Prostate gland (tissue), 2 donors: ENCODE data around the gene SBNO2. TPM values are rescaled to one million over a fixed set of nuclear protein-coding genes. Genes with fewer than 3 reads are reported as not detected.
A peak's percentile ranks its signal among the peaks of the same experiment; 100 is the strongest.

Experiments used
- DNase-seq: peaks from one replicate; pipeline ENCODE4 v3.0.0-alpha.2; 2019; ENCODE audit warnings: low spot score
- H3K27ac ChIP-seq, 2 donors: fragments of 200-600 bp; sonication (generic); 2 replicates each; pipeline ENCODE4 v1.5.1; 2017 to 2019
- H3K27me3 ChIP-seq: fragments of 200-600 bp; sonication (generic); replicated peaks from 2 replicates; pipeline ENCODE4 v1.5.1; 2019; ENCODE audit not compliant: insufficient read depth
- H3K36me3 ChIP-seq, 2 donors: fragments of 200-600 bp; sonication (generic); 1 replicate in 1 of 2; 2 replicates in 1 of 2; pipeline versions ENCODE4 v1.5.1 to v1.8.1; 2017 to 2019
- H3K4me1 ChIP-seq: fragments of 200-600 bp; sonication (generic); replicated peaks from 2 replicates; pipeline ENCODE4 v1.5.1; 2019
- H3K4me3 ChIP-seq, 2 donors: fragments of 200-600 bp; sonication (generic); 2 replicates each; pipeline ENCODE4 v1.5.1; 2017 to 2019
- H3K9me3 ChIP-seq: fragments of 200-600 bp; sonication (generic); 2 replicates; pipeline ENCODE4 v1.5.1; 2017
- POLR2A ChIP-seq: fragments of 450-650 bp; IDR thresholded peaks from one replicate; pipeline ENCODE4 v1.6.1; 2016; ENCODE audit warnings: antibody characterized with exemption, mild to moderate bottlenecking
- POLR2AphosphoS5 ChIP-seq: sonication (generic); formaldehyde crosslinking; IDR thresholded peaks from one replicate; pipeline ENCODE4 v1.6.1; 2017; ENCODE audit warnings: antibody characterized with exemption
- WGBS: methylation state at CpG from one replicate; pipeline ENCODE4 v1.1.5; 2018; 5-methylcytosine and 5-hydroxymethylcytosine counted together
- intact Hi-C: fragments of 100-400 bp; cut with DNase I; formaldehyde crosslinking; loops from one replicate; pipeline ENCODE4 v1.14.2; 2022
- total RNA-seq, 2 donors: library from RNA; depleted of rRNA; stranded (reverse); fragments of >200 nt; gene quantifications; one replicate each; pipeline ENCODE4 v1.1.0, GENCODE V29; 2016
- TF ChIP-seq, protein P1 (sequence below), 4 experiments: fragments of 200-600 bp in 2 of 4; fragments of 450-650 bp in 2 of 4; sonication (generic) in 2 of 4; IDR thresholded peaks; 1 replicate in 3 of 4; 2 replicates in 1 of 4; pipeline ENCODE4 v1.5.1; 2016 to 2019; ENCODE audit warnings: antibody characterized with exemption in 4 of 4, mild to moderate bottlenecking in 2 of 4, moderate library complexity in 2 of 4

SBNO2 gene
- total RNA-seq, 2 donors from 2014 or later, result 32.5 to 79.9 TPM

DNA sequence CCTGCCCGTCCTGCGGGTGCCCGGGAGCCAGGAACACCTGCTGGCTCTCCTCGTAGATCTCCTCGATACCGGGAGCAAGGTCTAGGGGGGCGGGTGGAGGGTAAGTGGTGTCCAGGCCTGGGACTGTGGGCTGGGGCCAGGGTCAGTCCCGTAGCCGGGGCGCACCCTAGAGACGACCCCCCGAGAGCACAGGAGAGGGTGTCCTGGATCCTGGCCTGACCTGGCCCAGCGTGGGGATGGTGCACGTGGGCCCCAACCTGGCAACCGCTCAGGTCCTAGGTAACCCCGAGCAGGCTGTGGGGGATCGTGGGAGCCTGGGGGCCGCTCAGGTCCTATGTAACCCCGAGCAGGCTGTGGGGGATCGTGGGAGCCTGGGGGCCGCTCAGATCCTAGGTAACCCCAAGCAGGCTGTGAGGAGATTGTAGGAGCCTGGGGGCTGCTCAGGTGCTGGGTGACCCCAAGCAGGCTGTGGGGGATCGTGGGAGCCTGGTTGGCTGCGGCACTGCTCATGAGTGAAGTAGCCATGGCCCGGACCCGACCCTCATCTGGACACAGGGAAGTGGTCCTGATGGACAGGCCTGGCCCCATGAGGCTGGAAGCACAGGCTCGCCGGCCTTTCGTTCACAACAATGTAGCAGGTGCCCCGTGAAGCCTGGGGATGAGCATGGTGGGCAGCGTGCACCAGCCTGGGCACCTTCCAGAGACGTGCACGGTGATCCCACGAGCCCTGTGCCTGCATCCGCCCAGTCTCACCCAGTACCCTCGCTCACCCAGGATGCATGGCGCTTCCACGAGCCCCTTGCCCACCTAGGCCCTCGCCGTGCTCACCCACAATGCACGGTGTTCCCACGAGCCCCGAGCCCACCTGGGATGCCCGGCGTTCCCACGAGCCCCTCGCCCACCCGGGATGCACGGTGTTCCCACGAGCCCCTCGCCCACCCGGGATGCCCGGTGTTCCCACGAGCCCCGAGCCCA, 64.1 kb downstream of the SBNO2 start:
- intact Hi-C loops, result loop anchor here (5.0 kb wide), 1 partner anchor 82 kb away; no protein-coding TSS in a partner anchor
- Histone ChIP-seq H3K27ac (no peak overlapping the region), H3K36me3 (peaks cover 5 to 37% of the 10 kb centered on the region in 2 donors), H3K4me3 (no peak overlapping the region), H3K4me1 (peaks cover 25% of the 10 kb centered on the region), H3K27me3 (no peaks in the 10 kb centered on the region), H3K9me3 (no peaks in the 10 kb centered on the region)
- DNase-seq, result no peak
- 88% methylated on average over 53 of the region's 54 CpGs for WGBS
- TF ChIP-seq, protein P1, sequence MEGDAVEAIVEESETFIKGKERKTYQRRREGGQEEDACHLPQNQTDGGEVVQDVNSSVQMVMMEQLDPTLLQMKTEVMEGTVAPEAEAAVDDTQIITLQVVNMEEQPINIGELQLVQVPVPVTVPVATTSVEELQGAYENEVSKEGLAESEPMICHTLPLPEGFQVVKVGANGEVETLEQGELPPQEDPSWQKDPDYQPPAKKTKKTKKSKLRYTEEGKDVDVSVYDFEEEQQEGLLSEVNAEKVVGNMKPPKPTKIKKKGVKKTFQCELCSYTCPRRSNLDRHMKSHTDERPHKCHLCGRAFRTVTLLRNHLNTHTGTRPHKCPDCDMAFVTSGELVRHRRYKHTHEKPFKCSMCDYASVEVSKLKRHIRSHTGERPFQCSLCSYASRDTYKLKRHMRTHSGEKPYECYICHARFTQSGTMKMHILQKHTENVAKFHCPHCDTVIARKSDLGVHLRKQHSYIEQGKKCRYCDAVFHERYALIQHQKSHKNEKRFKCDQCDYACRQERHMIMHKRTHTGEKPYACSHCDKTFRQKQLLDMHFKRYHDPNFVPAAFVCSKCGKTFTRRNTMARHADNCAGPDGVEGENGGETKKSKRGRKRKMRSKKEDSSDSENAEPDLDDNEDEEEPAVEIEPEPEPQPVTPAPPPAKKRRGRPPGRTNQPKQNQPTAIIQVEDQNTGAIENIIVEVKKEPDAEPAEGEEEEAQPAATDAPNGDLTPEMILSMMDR (IDR thresholded peaks at IDR 0.05), result no peak
- TF ChIP-seq POLR2AphosphoS5 (no peak), POLR2A (no peak)

DNA sequence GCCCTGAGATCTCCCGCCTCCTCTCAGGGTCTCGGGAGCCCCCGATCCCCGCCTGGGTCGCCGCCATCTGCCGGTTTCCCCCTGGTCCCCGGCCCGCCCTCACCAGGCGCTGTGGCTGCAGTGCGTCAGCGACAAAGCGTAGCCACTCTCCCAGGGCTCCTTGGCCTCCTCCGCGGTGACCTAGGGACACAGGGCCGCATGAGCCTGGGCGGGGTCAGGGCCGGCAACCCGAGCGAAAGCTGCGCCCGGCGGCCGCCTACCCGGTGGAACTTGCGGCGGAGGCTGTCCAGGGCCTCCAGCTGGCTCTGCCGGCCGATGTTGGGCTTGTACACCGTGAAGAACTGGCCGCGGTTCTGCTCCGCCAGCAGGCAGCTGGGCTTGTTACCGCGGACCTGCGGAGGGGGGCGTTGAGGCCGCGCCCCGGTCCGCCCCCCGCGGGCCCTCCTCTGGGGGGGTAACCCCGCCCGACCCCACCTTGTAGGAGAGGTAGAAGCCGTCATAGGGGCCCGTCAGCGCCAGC, 65.0 kb downstream of the SBNO2 start:
- no peaks in the 10 kb centered on the region for H3K27me3 ChIP-seq
- H3K27ac ChIP-seq, result no peak overlapping the region
- intact Hi-C loops, result no loop called here
- no peak for DNase-seq
- 88% methylated on average over 40 of the region's 48 CpGs for WGBS
- H3K4me3 ChIP-seq, result no peak overlapping the region
- no peaks in the 10 kb centered on the region for H3K9me3 ChIP-seq
- TF ChIP-seq, protein P1 (IDR thresholded peaks at IDR 0.05), result no peak
- no peak for TF ChIP-seq POLR2A
- no peak for TF ChIP-seq POLR2AphosphoS5
- peaks cover 25% of the 10 kb centered on the region for H3K4me1 ChIP-seq
- H3K36me3 ChIP-seq, result peaks cover 5 to 37% of the 10 kb centered on the region in 2 donors

DNA sequence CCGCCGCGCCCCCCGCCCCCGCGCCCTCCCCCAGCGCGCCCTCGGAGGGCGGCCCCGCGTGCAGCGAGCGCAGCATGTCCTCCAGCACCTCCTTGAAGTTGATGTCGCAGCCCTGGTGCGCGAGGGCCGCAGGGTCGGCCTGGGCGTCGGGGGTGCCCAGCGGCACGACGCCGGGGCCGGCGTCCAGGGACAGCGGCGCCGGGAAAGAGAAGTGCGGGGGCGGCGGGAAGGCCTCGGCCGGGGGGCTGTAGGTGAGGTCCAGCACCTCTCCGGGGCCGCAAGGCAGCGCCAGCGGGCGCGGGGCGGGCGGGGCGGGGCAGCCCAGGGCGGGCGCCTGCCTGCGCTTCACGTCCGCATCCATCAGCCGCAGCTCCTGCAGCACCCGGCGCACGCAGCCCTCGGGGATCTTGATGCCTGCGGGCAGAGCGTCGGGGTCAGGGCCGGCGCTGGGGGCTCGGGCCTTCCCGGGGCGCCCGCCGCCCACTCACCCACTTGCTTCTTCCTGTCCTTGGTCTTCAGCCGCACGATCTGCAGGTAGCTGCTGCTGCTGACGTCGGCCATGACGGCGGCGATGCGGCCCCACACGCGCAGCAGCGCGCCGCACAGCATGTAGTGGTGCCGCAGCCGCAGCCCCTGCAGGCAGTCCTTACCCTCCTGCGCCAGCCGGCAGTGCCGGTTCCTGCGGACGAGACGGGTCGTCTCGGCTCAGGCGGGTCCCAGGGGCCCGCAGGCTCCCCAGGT, 65.6 kb downstream of the SBNO2 start:
- Histone ChIP-seq H3K27me3 (no peaks in the 10 kb centered on the region), H3K9me3 (no peaks in the 10 kb centered on the region), H3K4me1 (peaks cover 20% of the 10 kb centered on the region), H3K36me3 (peaks cover 5 to 37% of the 10 kb centered on the region in 2 donors), H3K4me3 (no peak overlapping the region), H3K27ac (no peak overlapping the region)
- 91% methylated on average over 83 of the region's 89 CpGs for WGBS
- no peak for TF ChIP-seq POLR2A
- TF ChIP-seq, protein P1 (IDR thresholded peaks at IDR 0.05), result no peak
- intact Hi-C loops, result no loop called here
- DNase-seq, result no peak

GRCh38 chr19:1107661-1108261, 66.3 kb downstream of the SBNO2 start:
- Histone ChIP-seq H3K4me1 (peaks cover 14% of the 10 kb centered on the region), H3K9me3 (no peaks in the 10 kb centered on the region), H3K4me3 (no peak overlapping the region), H3K27me3 (no peaks in the 10 kb centered on the region), H3K27ac (peak overlapping the region in 1 of 2 donors; percentile 99), H3K36me3 (peaks cover 5 to 37% of the 10 kb centered on the region in 2 donors)
- DNase-seq, result no peak
- 93% methylated on average over 21 of the region's 25 CpGs for WGBS
- intact Hi-C loops, result no loop called here
- no peak for TF ChIP-seq POLR2A
- TF ChIP-seq, protein P1 (IDR thresholded peaks at IDR 0.05), result no peak
- TF ChIP-seq POLR2AphosphoS5, result no peak
